Endothelial cell of umbilical vein (primary cell): ENCODE measurements around the gene TEX264. TPM values are rescaled to one million over a fixed set of nuclear protein-coding genes. Genes with fewer than 3 reads are reported as not detected.

ENCODE experiments used
- BruUV-seq: library from RNA; stranded (reverse); fragments of 400-500 nt; replicated peaks from 2 replicates; lab custom pipeline; 2021; lab: Mats Ljungman, UMichigan
- CTCF ChIA-PET: fragments of 300-600, 350-600 bp; sonication (Branson Sonifier 250); formaldehyde crosslinking; loops from one replicate; lab custom pipeline; 2021; ENCODE audit warnings: antibody characterized with exemption, inconsistent platforms; lab: Charles Lee
- POLR2A ChIA-PET: fragments of 300-600, 350-600 bp; sonication (Branson Sonifier 250); formaldehyde crosslinking; loops from one replicate; lab custom pipeline; 2021; ENCODE audit warnings: antibody characterized with exemption, inconsistent platforms; lab: Charles Lee
- DNase-seq: peaks from one replicate; pipeline ENCODE4 v3.0.0-alpha.2; 2011; ENCODE audit warnings: low read depth, low spot score
- FAIRE-seq: peaks from 2 replicates; lab custom pipeline; 2011; peaks lifted over from hg19 to GRCh38; lab: Jason Lieb, UNC
- H2AFZ ChIP-seq: 2 replicates; pipeline ENCODE4 v1.6.0; 2012; ENCODE audit warnings: low read depth, low read length, control low read depth, inconsistent platforms
- H3K27ac ChIP-seq: 2 replicates; pipeline ENCODE4 v1.5.1; 2011; ENCODE audit warnings: low read depth, mild to moderate bottlenecking, control low read depth, low read length, moderate library complexity; ENCODE audit not compliant: insufficient read depth
- H3K27me3 ChIP-seq, 2 experiments: 2 replicates each; pipeline versions ENCODE4 v1.6.0 to v1.6.1; 2011; ENCODE audit warnings: low read length in 2 of 2, mixed read lengths in 1 of 2; ENCODE audit not compliant: control insufficient read depth in 2 of 2, insufficient read depth in 2 of 2
- H3K36me3 ChIP-seq, 2 experiments: 2 replicates in 1 of 2; 3 replicates in 1 of 2; pipeline ENCODE4 v1.5.1; 2011; ENCODE audit warnings: low read length in 2 of 2, mild to moderate bottlenecking in 1 of 2, moderate library complexity in 1 of 2; ENCODE audit not compliant: control insufficient read depth in 2 of 2, insufficient read depth in 2 of 2; ENCODE audit errors: extremely low read depth in 1 of 2
- H3K4me1 ChIP-seq: 3 replicates; pipeline ENCODE4 v1.5.1; 2011; ENCODE audit warnings: mild to moderate bottlenecking, low read length; ENCODE audit not compliant: control insufficient read depth, insufficient read depth; ENCODE audit errors: extremely low read depth
- H3K4me2 ChIP-seq: 2 replicates; pipeline ENCODE4 v1.6.1; 2011; ENCODE audit warnings: low read length, control low read depth, mixed read lengths; ENCODE audit not compliant: insufficient read depth
- H3K4me3 ChIP-seq, 3 experiments: fragments of 200-600 bp in 1 of 3; sonication (generic), shearing (Covaris generic) in 1 of 3; replicated peaks in 1 of 3; 2 replicates each; pipeline ENCODE4 v1.5.1; 2011 to 2016; ENCODE audit warnings: control low read depth in 3 of 3, low read length in 3 of 3, mild to moderate bottlenecking in 2 of 3, inconsistent platforms in 1 of 3, low read depth in 1 of 3, moderate library complexity in 1 of 3; ENCODE audit not compliant: insufficient read depth in 1 of 3
- H3K79me2 ChIP-seq: 2 replicates; pipeline ENCODE4 v1.6.0; 2012; ENCODE audit warnings: low read length, inconsistent platforms; ENCODE audit not compliant: control insufficient read depth, insufficient read depth
- H3K9ac ChIP-seq: replicated peaks from 2 replicates; pipeline ENCODE3; 2011; ENCODE audit warnings: low read length, control low read depth; ENCODE audit not compliant: insufficient read depth; ENCODE audit errors: extremely low read depth
- H3K9me1 ChIP-seq: replicated peaks from 3 replicates; pipeline ENCODE4 v1.6.0; 2011; ENCODE audit warnings: mild to moderate bottlenecking, low read length; ENCODE audit not compliant: control insufficient read depth, insufficient read depth; ENCODE audit errors: extremely low read depth
- H3K9me3 ChIP-seq: replicated peaks from 2 replicates; pipeline ENCODE4 v1.5.1; 2012; ENCODE audit warnings: low read length, inconsistent platforms; ENCODE audit not compliant: control insufficient read depth, insufficient read depth
- H4K20me1 ChIP-seq: replicated peaks from 2 replicates; pipeline ENCODE3; 2011; ENCODE audit warnings: mild to moderate bottlenecking, low read length; ENCODE audit not compliant: control insufficient read depth, insufficient read depth; ENCODE audit errors: extremely low read depth
- EZH2 ChIP-seq: IDR thresholded peaks from 2 replicates; pipeline ENCODE4 v1.6.1; 2012; ENCODE audit warnings: borderline replicate concordance, low read depth, mild to moderate bottlenecking, moderate library complexity, low read length, inconsistent platforms; ENCODE audit not compliant: severe bottlenecking
- FOS ChIP-seq: IDR thresholded peaks from 2 replicates; pipeline ENCODE4 v1.6.1; 2011; ENCODE audit warnings: mild to moderate bottlenecking, low read length, moderate library complexity, borderline replicate concordance; ENCODE audit not compliant: insufficient read depth
- GATA2 ChIP-seq: IDR thresholded peaks from 2 replicates; pipeline ENCODE4 v1.7.0; 2011; ENCODE audit warnings: low read depth, mild to moderate bottlenecking, moderate library complexity, mixed read lengths, low read length; ENCODE audit not compliant: insufficient read length, insufficient read depth
- JUN ChIP-seq: IDR thresholded peaks from 2 replicates; pipeline ENCODE4 v1.6.1; 2011; ENCODE audit warnings: borderline replicate concordance, low read depth; ENCODE audit not compliant: insufficient read length, insufficient read depth
- POLR2A ChIP-seq: IDR thresholded peaks from 2 replicates; pipeline ENCODE4 v1.6.1; 2012; ENCODE audit warnings: low read depth, mild to moderate bottlenecking, control low read depth, low read length
- POLR2AphosphoS5 ChIP-seq: IDR thresholded peaks from 2 replicates; pipeline ENCODE4 v1.6.1; 2012; ENCODE audit warnings: low read depth, mild to moderate bottlenecking, control low read depth, low read length, moderate library complexity; ENCODE audit not compliant: insufficient read depth
- dilution Hi-C: fragments of 300-500 bp; cut with MboI; formaldehyde crosslinking; loops from one replicate; pipeline ENCODE4 v1.15.0; 2019; ENCODE audit warnings: low sequenced_read_pairs; ENCODE audit not compliant: extremely low pct_ligation_motif_present
- intact Hi-C: fragments of 100-400 bp; cut with micrococcal nuclease; formaldehyde crosslinking; loops from one replicate; pipeline ENCODE4 v1.10.0; 2022
- polyA plus RNA-seq, 4 experiments: library from polyadenylated mRNA; depleted of rRNA in 3 of 4; stranded (reverse) in 3 of 4; unstranded in 1 of 4; fragments of >200 nt; gene quantifications; 2 replicates each; pipeline versions ENCODE4 v1.2.1 to v1.2.3, GENCODE V29; 2011 to 2012; ENCODE audit warnings: missing spikeins in 1 of 4
- total RNA-seq: library from RNA; stranded (reverse); gene quantifications from 2 replicates; pipeline ENCODE4 v1.2.3, GENCODE V29; 2021
- TF ChIP-seq, protein P1 (sequence below): IDR thresholded peaks from 2 replicates; pipeline ENCODE4 v1.6.1; 2011; ENCODE audit not compliant: insufficient read depth, insufficient read length
- TF ChIP-seq, protein P2 (sequence below), 2 donors: IDR thresholded peaks; 1 replicate in 1 of 2; 2 replicates in 1 of 2; pipeline ENCODE4 v1.5.1; 2011; ENCODE audit warnings: low read length in 2 of 2, mild to moderate bottlenecking in 2 of 2, moderate library complexity in 2 of 2, control low read depth in 1 of 2, inconsistent platforms in 1 of 2, low read depth in 1 of 2; ENCODE audit not compliant: insufficient read depth in 1 of 2; ENCODE audit errors: extremely low read depth in 1 of 2

TEX264 gene
- total and polyA plus RNA-seq, 2 donors (not counting 3 experiments of a cell fraction or from before 2014, with no cell fraction given) = 29.0 to 89.7 TPM

DNA sequence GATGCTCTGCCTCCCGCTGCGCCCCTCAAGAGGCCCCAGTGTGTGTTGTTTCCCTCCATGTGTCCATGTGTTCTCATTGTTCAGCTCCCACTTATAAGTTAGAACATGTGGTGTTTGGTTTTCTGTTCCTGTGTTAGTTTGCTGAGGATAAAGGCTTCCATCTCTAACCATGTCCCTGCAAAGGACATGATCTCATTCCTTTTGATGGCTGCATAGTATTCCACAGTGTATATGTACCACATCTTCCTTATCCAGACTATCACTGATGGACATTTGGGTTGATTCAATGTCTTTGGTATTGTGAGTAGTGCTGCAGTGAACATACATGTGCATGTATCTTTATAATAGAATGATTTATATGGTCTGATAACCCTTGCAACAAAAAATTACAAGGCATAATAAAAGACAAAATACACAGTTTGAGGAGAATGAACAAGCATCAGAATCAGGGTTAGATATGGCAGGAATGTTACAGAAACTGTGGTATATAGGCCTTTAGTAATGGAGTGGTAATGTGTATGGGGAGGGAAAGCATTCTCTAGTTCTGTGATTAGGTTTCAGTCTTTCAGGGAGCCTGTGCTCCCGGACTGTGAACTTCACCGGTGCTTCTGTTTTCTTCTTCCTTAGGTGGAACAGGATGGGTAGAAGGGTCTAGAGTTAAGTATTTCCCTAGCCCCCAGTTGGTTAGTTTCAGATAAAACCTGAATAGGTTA, 63.0 kb downstream of the TEX264 start:
- no peak for FAIRE-seq

More for the DNA sequence above, 63.0 kb downstream of the TEX264 start:
- H3K27me3 ChIP-seq = peaks cover 9 to 11% of the 10 kb centered on the region in 2 experiments
- H2AFZ ChIP-seq = no peak overlapping the region
- H3K79me2 ChIP-seq = no peaks in the 10 kb centered on the region
- no peak overlapping the region for H3K9ac ChIP-seq
- POLR2A ChIA-PET = no interaction called here
- H3K4me1 ChIP-seq = no peaks in the 10 kb centered on the region
- TF ChIP-seq POLR2A (no peak), GATA2 (no peak), POLR2AphosphoS5 (no peak), EZH2 (no peak), FOS (no peak), JUN (no peak)
- TF ChIP-seq, protein P1, sequence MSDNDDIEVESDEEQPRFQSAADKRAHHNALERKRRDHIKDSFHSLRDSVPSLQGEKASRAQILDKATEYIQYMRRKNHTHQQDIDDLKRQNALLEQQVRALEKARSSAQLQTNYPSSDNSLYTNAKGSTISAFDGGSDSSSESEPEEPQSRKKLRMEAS = no peak
- TF ChIP-seq, protein P2, sequence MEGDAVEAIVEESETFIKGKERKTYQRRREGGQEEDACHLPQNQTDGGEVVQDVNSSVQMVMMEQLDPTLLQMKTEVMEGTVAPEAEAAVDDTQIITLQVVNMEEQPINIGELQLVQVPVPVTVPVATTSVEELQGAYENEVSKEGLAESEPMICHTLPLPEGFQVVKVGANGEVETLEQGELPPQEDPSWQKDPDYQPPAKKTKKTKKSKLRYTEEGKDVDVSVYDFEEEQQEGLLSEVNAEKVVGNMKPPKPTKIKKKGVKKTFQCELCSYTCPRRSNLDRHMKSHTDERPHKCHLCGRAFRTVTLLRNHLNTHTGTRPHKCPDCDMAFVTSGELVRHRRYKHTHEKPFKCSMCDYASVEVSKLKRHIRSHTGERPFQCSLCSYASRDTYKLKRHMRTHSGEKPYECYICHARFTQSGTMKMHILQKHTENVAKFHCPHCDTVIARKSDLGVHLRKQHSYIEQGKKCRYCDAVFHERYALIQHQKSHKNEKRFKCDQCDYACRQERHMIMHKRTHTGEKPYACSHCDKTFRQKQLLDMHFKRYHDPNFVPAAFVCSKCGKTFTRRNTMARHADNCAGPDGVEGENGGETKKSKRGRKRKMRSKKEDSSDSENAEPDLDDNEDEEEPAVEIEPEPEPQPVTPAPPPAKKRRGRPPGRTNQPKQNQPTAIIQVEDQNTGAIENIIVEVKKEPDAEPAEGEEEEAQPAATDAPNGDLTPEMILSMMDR (IDR thresholded peaks at IDR 0.05; ENCODE audit: extremely low read depth in 1 of 2, insufficient read depth in 1 of 2, low read depth in 1 of 2, low read length in 2 of 2) = no peak
- no peak overlapping the region for H3K4me3 ChIP-seq
- DNase-seq = no peak
- CTCF ChIA-PET = interaction anchor here (0.7 kb wide), 1 partner anchor 24 kb away, joined by 3 read pairs; no protein-coding TSS in a partner anchor
- dilution Hi-C loops (no loop called here), intact Hi-C loops (no loop called here)
- H3K9me3 ChIP-seq = no peaks in the 10 kb centered on the region
- no peak overlapping the region for H3K4me2 ChIP-seq
- no peaks in the 10 kb centered on the region for H4K20me1 ChIP-seq
- H3K27ac ChIP-seq = no peak overlapping the region
- BruUV-seq = no TSS peak
- no peaks in the 10 kb centered on the region for H3K36me3 ChIP-seq
- no peaks in the 10 kb centered on the region for H3K9me1 ChIP-seq
